Fibroblast of pulmonary artery (primary cell): ENCODE measurements around the gene SYNRG.
A peak's percentile ranks its signal among the peaks of the same experiment; 100 is the strongest.
"Not testable (repeated sequence)": the region's sequence is repeated elsewhere in the genome, so short reads cannot be mapped to it uniquely, and the experiment has no call there.

Experiments used
- DNase-seq: peaks from one replicate; pipeline ENCODE4 v3.0.0-alpha.2; 2010; ENCODE audit warnings: low read depth
- H3K4me3 ChIP-seq: replicated peaks from 2 replicates; pipeline ENCODE4 v1.5.1; 2011; ENCODE audit warnings: low read depth, mild to moderate bottlenecking, control low read depth, low read length, moderate library complexity
- CTCF ChIP-seq: IDR thresholded peaks from 2 replicates; pipeline ENCODE4 v1.5.1; 2011; ENCODE audit warnings: mild to moderate bottlenecking, control low read depth, low read length, inconsistent platforms; ENCODE audit errors: missing control alignments

The SYNRG gene

GRCh38 chr17:37614391-37614790 lies 5.2 kb upstream of the SYNRG start:
- TF ChIP-seq CTCF: no peak
- H3K4me3 ChIP-seq: no peak overlapping the region
- DNase-seq: peak; percentile 50

DNA sequence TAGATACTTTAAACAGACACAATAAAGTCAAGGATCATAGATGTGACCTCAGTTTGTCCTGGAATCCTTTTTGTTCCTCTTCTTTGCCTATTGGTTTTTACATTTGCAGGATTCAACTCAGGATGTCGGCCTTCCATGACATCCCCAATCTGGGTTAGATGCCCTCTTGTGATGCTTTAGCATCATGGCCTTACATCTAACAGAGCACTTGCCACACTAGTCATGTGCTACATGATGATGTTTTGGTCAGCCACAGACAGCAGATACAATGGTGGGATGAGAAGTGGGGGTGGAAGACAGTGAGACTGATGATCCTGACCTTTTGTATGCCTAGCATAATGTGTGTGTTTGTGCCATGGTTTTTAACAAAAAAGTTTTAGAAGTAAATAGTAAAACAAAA lies 1.8 kb upstream of the SYNRG start:
- DNase-seq: no peak
- no peak for TF ChIP-seq CTCF
- H3K4me3 ChIP-seq: no peak overlapping the region

- DNase-seq: not testable (repeated sequence)
- peak overlapping the region; percentile 49 for H3K4me3 ChIP-seq
These were observed 813 bp upstream of the SYNRG start for GRCh38 chr17:37610041-37610420.

DNA sequence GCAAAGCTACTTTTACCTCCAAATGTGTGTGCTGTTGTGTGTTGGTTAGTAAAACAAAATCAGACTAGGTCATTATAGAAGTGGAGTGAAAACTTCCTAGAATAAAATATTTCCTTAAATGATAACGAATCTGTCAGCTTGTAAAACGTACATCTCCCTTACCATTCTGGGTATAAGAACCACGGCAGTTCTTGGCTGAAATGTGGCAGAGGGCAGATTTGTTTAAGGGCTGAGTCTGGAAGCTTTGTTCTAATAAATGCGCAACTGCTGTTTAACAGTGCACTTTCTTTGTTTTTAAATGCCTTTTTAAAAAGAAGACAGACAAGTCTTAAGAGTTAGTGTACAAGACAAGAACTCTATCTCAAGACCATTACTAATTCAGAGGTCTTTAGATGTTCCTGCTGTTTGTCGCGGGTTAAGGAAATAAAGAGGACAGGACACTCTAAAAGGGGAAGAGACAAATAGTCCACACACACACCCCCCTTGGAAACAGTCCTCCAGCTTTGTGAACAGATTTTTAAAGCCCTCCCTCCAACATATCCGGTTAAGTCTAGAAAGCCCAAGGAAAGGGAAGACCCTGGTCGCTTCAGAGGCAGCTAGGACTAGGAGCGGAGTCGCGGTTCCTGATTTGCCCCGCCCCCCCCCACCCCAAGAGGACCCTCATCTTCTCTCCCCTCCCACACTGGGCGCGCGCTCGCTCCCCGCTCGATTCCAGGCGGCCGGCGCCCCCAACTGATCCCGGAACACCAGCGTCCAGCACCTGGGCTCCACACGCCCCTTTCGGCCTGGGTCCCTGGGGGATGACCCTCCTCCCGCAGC lies 658 bp downstream of the SYNRG start:
- peak overlapping the region; percentile 84 for H3K4me3 ChIP-seq
- peak; percentile 41 for DNase-seq
- TF ChIP-seq CTCF: no peak

DNA sequence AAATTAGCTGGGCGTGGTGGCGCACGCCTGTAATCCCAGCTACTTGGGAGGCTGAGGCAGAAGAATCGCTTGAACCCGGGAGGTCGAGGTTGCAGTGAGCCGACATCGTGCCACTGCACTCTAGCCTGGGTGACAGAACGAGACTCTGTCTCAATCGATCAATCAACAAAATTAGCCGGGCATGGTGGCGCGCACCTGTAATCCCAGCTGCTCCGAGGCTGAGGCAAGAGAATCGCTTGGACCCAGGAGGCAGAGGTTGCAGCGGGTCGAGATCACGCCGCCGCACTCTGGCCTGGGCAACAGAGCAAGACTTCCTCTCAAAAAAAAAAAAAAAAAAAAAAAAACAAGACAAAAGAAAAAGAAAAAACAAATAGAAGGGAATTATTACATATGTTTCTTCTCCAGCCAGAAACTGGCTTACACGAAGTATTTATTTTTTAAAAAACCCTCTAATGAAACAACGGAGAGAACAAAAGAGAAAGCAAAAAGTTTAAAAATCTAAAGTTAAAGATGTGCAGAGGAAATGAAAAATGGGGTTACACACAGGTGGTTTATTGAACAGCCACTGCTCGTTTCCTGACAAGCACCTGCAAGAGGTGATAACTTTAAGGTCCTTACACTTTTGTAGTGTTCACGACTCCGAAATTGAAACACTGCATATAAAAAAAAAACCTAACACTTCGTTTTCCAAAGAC lies 1.4 kb downstream of the SYNRG start:
- DNase-seq: no peak
- TF ChIP-seq CTCF: no peak
- peak overlapping the region; percentile 84 for H3K4me3 ChIP-seq

DNA sequence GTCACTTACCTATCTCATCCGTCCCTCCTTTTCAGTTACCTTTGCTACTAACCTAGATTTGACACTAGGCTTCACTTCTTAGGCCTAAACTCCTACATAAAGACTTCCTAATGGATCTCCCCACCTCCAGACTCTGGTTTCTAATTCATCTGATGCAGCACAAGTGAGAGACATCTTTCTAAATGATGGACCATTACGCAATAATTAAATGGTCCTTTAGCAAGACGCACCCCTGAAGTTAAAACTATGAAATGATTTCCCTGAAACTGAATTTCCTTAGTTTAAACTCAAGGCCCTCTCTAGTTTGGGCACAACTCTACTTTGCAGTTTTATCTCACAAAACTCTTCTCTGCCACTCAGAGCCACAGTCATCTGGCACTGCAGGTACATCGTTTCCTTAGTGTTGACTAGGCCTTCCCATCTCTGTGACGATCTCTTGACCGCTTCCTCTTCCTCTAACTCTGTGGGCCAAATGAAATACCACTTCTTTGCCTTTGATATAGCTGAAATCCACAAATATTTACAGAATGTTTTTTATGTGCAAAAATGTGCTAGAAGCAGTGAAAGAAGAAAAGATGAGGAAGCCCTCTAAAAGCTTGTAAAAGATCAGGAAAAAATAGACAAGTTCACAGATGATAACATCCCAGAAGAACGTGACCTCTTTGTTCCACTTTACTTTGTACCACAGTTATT lies 3.3 kb downstream of the SYNRG start:
- TF ChIP-seq CTCF: no peak
- no peak overlapping the region for H3K4me3 ChIP-seq
- no peak for DNase-seq

DNA sequence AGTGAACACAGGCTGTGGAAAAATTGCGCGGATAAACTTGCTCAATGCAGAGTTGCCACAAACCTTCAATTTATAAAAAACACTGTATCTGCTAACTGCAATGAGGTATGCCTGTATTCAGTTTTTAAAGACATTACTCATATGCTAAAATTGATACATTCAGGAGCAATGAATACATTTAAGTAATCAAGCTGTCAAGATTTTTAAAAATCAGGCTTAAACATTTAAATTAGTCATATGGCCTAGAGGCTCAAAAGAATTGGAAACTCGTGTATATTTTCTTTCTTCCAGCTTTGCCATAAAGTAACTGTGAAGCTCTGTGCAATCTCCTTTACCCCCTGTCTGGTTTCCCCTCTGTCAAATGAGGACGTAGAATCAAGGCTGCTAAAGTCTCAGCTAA lies 4.1 kb downstream of the SYNRG start:
- no peak overlapping the region for H3K4me3 ChIP-seq
- DNase-seq: no peak
- TF ChIP-seq CTCF: no peak
